Activated CD4-positive, alpha-beta memory T cell treated with anti-CD3 and anti-CD28 coated beads for 36 hours (primary cell): ENCODE results near the gene CACNA2D1. TPM values are rescaled to one million over a fixed set of nuclear protein-coding genes. Genes with fewer than 3 reads are reported as not detected.
"Not testable (repeated sequence)": the region's sequence is repeated elsewhere in the genome, so short reads cannot be mapped to it uniquely, and the experiment has no call there.

Experiments used
- CTCF ChIA-PET: fragments of 350-600 bp; sonication (Branson Sonifier 250); formaldehyde crosslinking; loops from one replicate; lab custom pipeline; 2021; ENCODE audit warnings: antibody characterized with exemption, inconsistent platforms; lab: Charles Lee
- POLR2A ChIA-PET: fragments of 350-600 bp; sonication (Branson Sonifier 250); formaldehyde crosslinking; loops from one replicate; lab custom pipeline; 2021; ENCODE audit warnings: antibody characterized with exemption; lab: Charles Lee
- DNase-seq: peaks from one replicate; pipeline ENCODE4 v3.0.0-alpha.2; 2020
- H3K27ac Mint-ChIP-seq: one replicate; pipeline ENCODE4 v1.8.0; 2021; ENCODE audit warnings: mixed read lengths
- H3K27me3 Mint-ChIP-seq: one replicate; pipeline ENCODE4 v1.8.0; 2021; ENCODE audit warnings: mixed read lengths
- H3K36me3 Mint-ChIP-seq: one replicate; pipeline ENCODE4 v1.8.0; 2021; ENCODE audit warnings: mixed read lengths
- H3K4me1 Mint-ChIP-seq: one replicate; pipeline ENCODE4 v1.8.0; 2021; ENCODE audit warnings: low read depth, mixed read lengths
- H3K4me3 Mint-ChIP-seq: one replicate; pipeline ENCODE4 v1.8.0; 2021; ENCODE audit warnings: mild to moderate bottlenecking, mixed read lengths
- H3K9me3 Mint-ChIP-seq: one replicate; pipeline ENCODE4 v1.8.0; 2021; ENCODE audit warnings: mixed read lengths
- intact Hi-C: fragments of 100-400 bp; cut with micrococcal nuclease; formaldehyde crosslinking; loops from one replicate; pipeline ENCODE4 v1.15.1; 2023
- total RNA-seq, 2 experiments: library from RNA; stranded (reverse); gene quantifications; one replicate each; pipeline ENCODE4 v1.2.3, GENCODE V29; 2021

Gene CACNA2D1
- total RNA-seq, 2 experiments from 2014 or later: not detected

DNA sequence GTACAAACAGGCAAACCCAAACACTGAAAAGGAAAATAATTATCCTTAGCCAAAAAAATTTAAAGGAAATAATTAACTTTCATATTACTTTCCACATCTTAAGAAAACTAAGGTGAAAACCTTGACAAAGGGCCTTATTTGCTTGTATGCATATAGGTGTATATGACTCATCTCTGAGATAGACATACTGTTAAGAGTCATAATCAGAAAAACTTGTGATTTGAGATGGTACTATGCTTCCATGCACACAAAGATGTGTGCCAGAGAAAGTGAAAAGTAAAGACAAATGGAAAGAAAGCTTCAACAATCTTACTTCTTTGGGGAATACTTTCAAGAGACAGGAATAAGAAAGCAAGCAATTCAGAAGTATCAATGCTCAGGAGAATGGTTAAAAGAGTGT, 3.3 kb upstream of the CACNA2D1 start:
- peaks cover 25% of the 10 kb centered on the region for H3K27me3 Mint-ChIP-seq
- no peak overlapping the region for H3K27ac Mint-ChIP-seq
- H3K9me3 Mint-ChIP-seq: no peaks in the 10 kb centered on the region
- ChIA-PET POLR2A (no interaction called here), CTCF (no interaction called here)
- no peaks in the 10 kb centered on the region for H3K36me3 Mint-ChIP-seq
- H3K4me3 Mint-ChIP-seq: no peak overlapping the region
- H3K4me1 Mint-ChIP-seq: peaks cover 2% of the 10 kb centered on the region
- DNase-seq: no peak
- intact Hi-C loops: no loop called here

DNA sequence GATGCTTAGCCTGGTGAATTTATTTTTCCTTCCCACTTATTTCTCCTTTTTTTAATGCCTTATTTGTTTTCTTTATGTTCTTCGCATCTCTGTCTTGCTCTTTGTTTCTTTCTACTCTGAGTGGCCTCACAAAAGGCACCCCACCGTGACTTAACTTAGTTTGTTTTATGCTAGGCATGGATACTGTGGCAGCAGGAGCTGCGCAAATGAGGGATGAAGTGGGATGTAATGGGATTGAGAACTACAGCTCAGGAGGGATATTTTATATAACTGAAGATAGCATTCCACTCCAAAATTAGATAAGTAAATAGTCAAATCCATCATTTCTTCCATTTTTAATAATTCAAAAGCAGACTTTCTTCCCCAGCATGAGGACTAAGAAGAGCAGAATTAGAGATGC, 1.7 kb upstream of the CACNA2D1 start:
- Mint-ChIP-seq H3K27ac (no peak overlapping the region), H3K4me1 (peaks cover 2% of the 10 kb centered on the region), H3K9me3 (no peaks in the 10 kb centered on the region), H3K27me3 (peaks cover 30% of the 10 kb centered on the region), H3K4me3 (no peak overlapping the region), H3K36me3 (no peaks in the 10 kb centered on the region)
- POLR2A ChIA-PET: no interaction called here
- intact Hi-C loops: no loop called here
- no peak for DNase-seq
- CTCF ChIA-PET: no interaction called here

- intact Hi-C loops: no loop called here
- POLR2A ChIA-PET: no interaction called here
- Mint-ChIP-seq H3K36me3 (no peaks in the 10 kb centered on the region), H3K27ac (no peak overlapping the region), H3K4me1 (peaks cover 2% of the 10 kb centered on the region), H3K9me3 (no peaks in the 10 kb centered on the region), H3K4me3 (peak overlapping the region; percentile 16), H3K27me3 (peaks cover 30% of the 10 kb centered on the region)
- no peak for DNase-seq
- CTCF ChIA-PET: no interaction called here
Observed at GRCh38 chr7:82444220-82444909, 788 bp upstream of the CACNA2D1 start.

- no peaks in the 10 kb centered on the region for H3K36me3 Mint-ChIP-seq
- H3K4me1 Mint-ChIP-seq: peaks cover 2% of the 10 kb centered on the region
- CTCF ChIA-PET: no interaction called here
- H3K4me3 Mint-ChIP-seq: no peak overlapping the region
- intact Hi-C loops: no loop called here
- DNase-seq: no peak
- peaks cover 30% of the 10 kb centered on the region for H3K27me3 Mint-ChIP-seq
- POLR2A ChIA-PET: no interaction called here
- no peaks in the 10 kb centered on the region for H3K9me3 Mint-ChIP-seq
- no peak overlapping the region for H3K27ac Mint-ChIP-seq
Observed at GRCh38 chr7:82443036-82443546, 486 bp downstream of the CACNA2D1 start.

DNA sequence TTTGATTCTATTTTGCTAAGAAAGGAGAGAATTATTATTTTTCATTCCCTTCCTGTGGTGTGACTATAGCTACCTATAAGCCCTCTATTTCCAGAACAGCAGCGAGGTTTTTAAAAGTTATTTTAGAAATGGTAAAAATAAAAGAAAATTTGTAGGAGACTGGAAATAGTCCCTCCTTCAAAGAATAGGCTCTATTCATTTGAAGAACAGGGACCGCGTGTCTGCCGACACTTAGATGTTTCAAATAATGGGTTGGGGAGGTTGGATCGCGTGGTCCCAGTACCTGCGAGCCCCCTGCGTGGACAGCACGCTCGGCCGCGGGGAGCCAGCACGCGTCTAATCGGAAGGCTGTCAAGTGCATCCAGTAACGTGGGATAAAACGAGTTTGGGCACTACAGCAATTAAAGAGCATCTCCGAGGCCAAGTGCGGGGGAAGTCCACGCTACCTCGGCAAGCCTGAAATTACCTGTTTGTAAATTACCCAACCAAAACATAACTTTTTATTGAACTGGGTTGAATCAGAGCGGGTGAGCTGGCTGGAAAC, 1.0 kb downstream of the CACNA2D1 start:
- Mint-ChIP-seq H3K27ac (no peak overlapping the region), H3K36me3 (no peaks in the 10 kb centered on the region), H3K9me3 (no peaks in the 10 kb centered on the region), H3K4me1 (peaks cover 2% of the 10 kb centered on the region), H3K27me3 (peaks cover 30% of the 10 kb centered on the region), H3K4me3 (no peak overlapping the region)
- no peak for DNase-seq
- intact Hi-C loops: no loop called here
- ChIA-PET POLR2A (no interaction called here), CTCF (no interaction called here)

DNA sequence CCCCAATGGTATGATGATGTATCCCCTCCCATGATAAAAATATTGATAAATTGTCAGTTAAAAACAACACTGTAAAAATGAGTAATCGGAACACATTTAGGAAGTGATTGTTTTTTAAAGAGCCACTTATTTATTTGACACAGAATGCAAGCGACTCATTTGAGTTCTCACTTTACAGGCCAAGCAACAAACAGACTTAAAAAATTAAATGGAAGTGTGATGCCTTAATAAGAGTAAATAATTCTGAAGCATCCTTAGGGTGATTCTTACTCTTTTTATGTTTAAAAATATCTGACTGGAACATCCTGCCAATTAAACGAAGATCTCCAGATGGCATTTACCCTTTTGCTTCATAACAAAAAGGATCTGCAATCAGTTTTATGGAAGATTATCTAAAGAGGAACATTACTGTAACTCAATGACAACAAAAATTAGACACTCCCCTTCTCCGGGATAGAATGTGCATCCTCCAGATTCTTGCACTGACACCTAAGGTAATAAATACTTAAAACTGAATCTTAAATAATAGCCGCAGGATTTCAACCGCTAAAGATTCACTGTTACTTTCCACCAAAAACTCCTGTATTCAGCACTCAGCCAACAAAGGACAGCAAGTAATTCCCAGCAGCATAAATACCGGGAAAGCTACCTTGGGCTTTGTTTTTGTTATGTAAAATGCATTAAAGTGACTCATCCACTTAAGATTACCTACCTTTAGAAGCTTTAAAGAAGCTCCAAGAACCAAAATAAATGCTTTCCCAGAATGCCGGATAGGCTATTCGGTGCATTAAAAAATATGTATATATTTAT, 1.7 kb downstream of the CACNA2D1 start:
- ChIA-PET POLR2A (no interaction called here), CTCF (no interaction called here)
- Mint-ChIP-seq H3K4me3 (no peak overlapping the region), H3K27ac (no peak overlapping the region), H3K36me3 (no peaks in the 10 kb centered on the region), H3K9me3 (no peaks in the 10 kb centered on the region), H3K4me1 (peaks cover 2% of the 10 kb centered on the region), H3K27me3 (peaks cover 28% of the 10 kb centered on the region)
- no peak for DNase-seq
- intact Hi-C loops: no loop called here

- Mint-ChIP-seq H3K36me3 (no peaks in the 10 kb centered on the region), H3K27ac (no peak overlapping the region), H3K27me3 (peaks cover 15% of the 10 kb centered on the region), H3K9me3 (no peaks in the 10 kb centered on the region), H3K4me1 (peaks cover 2% of the 10 kb centered on the region), H3K4me3 (no peak overlapping the region)
- no peak for DNase-seq
- intact Hi-C loops: no loop called here
- ChIA-PET POLR2A (interaction anchor here (0.8 kb wide), 1 partner anchor 11 kb away, joined by 3 read pairs; no protein-coding TSS in a partner anchor), CTCF (no interaction called here)
Observed at GRCh38 chr7:82438521-82438920, 5.1 kb downstream of the CACNA2D1 start.

- DNase-seq: no peak
- Mint-ChIP-seq H3K9me3 (peaks cover 3% of the 10 kb centered on the region), H3K27ac (no peak overlapping the region), H3K36me3 (no peaks in the 10 kb centered on the region), H3K27me3 (no peaks in the 10 kb centered on the region), H3K4me1 (no peaks in the 10 kb centered on the region), H3K4me3 (no peak overlapping the region)
- CTCF ChIA-PET: no interaction called here
- intact Hi-C loops: no loop called here
- POLR2A ChIA-PET: no interaction called here
Observed at GRCh38 chr7:82435769-82436168, 7.8 kb downstream of the CACNA2D1 start.

DNA sequence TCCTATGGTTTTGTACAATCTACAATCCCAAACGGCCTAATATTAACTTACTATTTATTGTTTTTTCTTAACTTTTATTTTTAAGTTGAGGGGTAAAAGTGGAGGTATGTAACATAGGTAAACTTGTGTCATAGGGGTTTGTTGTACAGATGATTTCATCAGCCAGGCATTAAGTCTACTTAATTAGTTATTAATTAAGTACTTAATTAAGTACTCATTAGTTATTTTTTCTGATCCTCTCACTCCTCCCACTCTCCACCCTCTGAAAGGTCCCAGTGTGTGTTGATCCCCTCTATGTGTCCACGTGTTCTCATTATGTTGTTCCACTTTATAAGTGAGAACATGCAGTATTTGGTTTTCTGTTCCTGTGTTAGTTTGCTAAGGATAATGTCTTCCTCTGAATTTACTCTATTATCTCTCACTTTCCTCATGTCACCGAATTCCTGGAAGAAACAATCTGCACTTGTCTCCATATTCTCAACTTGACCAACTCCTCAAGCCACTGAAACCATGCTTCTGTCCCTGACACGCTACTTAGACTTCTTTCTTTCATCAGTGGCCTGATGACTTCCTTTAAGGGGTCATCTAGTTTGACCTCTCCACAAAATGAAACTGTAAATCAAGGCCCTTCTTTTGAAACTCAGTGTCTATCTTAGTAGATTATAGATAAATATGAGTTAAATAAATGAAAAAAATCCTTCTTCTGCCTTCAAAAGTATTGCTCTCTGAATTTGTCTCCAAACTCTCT, 9.1 kb downstream of the CACNA2D1 start:
- CTCF ChIA-PET: no interaction called here
- POLR2A ChIA-PET: interaction anchor here (0.5 kb wide), 1 partner anchor 71 kb away, joined by 4 read pairs; no protein-coding TSS in a partner anchor
- Mint-ChIP-seq H3K27me3 (no peaks in the 10 kb centered on the region), H3K36me3 (no peaks in the 10 kb centered on the region), H3K9me3 (peaks cover 5% of the 10 kb centered on the region), H3K27ac (no peak overlapping the region), H3K4me3 (no peak overlapping the region), H3K4me1 (no peaks in the 10 kb centered on the region)
- intact Hi-C loops: no loop called here
- DNase-seq: no peak

GRCh38 chr7:82433507-82433906, 10.1 kb downstream of the CACNA2D1 start:
- CTCF ChIA-PET: no interaction called here
- intact Hi-C loops: no loop called here
- POLR2A ChIA-PET: interaction anchor here (0.5 kb wide), 1 partner anchor 72 kb away, joined by 4 read pairs; no protein-coding TSS in a partner anchor

GRCh38 chr7:82432743-82433142, 10.8 kb downstream of the CACNA2D1 start:
- POLR2A ChIA-PET: not testable (repeated sequence)

More at GRCh38 chr7:82433507-82433906, 10.1 kb downstream of the CACNA2D1 start:
- H3K4me1 Mint-ChIP-seq: no peaks in the 10 kb centered on the region
- DNase-seq: no peak
- H3K4me3 Mint-ChIP-seq: no peak overlapping the region
- no peak overlapping the region for H3K27ac Mint-ChIP-seq
- H3K36me3 Mint-ChIP-seq: no peaks in the 10 kb centered on the region
- peaks cover 5% of the 10 kb centered on the region for H3K9me3 Mint-ChIP-seq
- no peaks in the 10 kb centered on the region for H3K27me3 Mint-ChIP-seq

More at GRCh38 chr7:82432743-82433142, 10.8 kb downstream of the CACNA2D1 start:
- H3K36me3 Mint-ChIP-seq, DNase-seq, CTCF ChIA-PET, intact Hi-C loops, H3K27ac Mint-ChIP-seq, H3K4me1 Mint-ChIP-seq, H3K4me3 Mint-ChIP-seq, H3K27me3 Mint-ChIP-seq, H3K9me3 Mint-ChIP-seq: not testable (repeated sequence)
